NB4 (cell line): ENCODE data around the gene TNS2.

ENCODE experiments used
- DNase-seq: peaks from one replicate; pipeline ENCODE4 v3.0.0; 2010; ENCODE audit warnings: low read depth
- H3K4me3 ChIP-seq: one replicate; pipeline ENCODE4 v1.5.1; 2011; ENCODE audit warnings: mild to moderate bottlenecking, low read depth, low read length, moderate library complexity
- MYC ChIP-seq: IDR thresholded peaks from 2 replicates; pipeline ENCODE4 v1.6.1; 2011; ENCODE audit warnings: low read depth, low read length
- POLR2A ChIP-seq: IDR thresholded peaks from 2 replicates; pipeline ENCODE4 v1.6.1; 2011; ENCODE audit warnings: mild to moderate bottlenecking; ENCODE audit not compliant: insufficient read length; ENCODE audit errors: extremely low read depth
- TF ChIP-seq, protein P1 (sequence below): IDR thresholded peaks from 2 replicates; pipeline ENCODE4 v1.6.1; 2011; ENCODE audit warnings: low read depth, low read length
- TF ChIP-seq, protein P2 (sequence below): IDR thresholded peaks from one replicate; pipeline ENCODE4 v1.5.1; 2012; ENCODE audit warnings: low read depth, low read length

The TNS2 gene

DNA sequence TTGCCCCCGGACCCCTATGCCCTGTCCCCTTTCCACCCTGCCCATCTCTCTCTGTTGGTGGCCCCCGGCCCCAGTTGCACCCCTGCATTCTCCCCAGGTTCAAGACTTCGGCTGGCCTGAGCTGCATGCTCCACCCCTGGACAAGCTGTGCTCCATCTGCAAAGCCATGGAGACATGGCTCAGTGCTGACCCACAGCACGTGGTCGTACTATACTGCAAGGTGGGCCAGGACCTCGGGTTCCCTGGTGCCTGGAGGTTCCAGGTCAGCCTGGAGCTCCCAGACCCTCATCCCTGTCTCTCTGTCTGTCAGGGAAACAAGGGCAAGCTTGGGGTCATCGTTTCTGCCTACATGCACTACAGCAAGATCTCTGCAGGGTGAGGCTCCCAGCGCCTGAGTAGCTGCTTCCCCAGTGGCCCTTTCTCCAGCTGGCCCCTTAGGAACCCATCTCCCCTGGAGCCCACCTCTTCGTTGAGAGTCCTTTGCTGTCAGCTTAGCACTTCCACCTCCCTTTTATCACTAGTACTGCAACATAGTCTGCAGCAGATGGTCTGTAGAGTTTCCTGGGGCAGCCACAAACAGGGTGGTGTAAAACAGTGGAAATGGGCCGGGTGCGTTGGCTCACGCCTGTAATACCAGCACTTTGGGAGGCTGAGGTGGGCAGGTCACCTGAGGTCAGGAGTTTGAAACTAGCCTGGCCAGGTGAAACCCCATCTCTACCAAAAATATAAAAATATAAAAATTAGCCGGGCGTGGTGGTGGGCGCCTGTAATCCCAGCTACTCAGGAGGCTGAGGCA, 5.8 kb downstream of the TNS2 start:
- TF ChIP-seq, protein P1, sequence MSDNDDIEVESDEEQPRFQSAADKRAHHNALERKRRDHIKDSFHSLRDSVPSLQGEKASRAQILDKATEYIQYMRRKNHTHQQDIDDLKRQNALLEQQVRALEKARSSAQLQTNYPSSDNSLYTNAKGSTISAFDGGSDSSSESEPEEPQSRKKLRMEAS: no peak
- TF ChIP-seq POLR2A (no peak), MYC (no peak)
- DNase-seq: no peak
- no peak overlapping the region for H3K4me3 ChIP-seq

DNA sequence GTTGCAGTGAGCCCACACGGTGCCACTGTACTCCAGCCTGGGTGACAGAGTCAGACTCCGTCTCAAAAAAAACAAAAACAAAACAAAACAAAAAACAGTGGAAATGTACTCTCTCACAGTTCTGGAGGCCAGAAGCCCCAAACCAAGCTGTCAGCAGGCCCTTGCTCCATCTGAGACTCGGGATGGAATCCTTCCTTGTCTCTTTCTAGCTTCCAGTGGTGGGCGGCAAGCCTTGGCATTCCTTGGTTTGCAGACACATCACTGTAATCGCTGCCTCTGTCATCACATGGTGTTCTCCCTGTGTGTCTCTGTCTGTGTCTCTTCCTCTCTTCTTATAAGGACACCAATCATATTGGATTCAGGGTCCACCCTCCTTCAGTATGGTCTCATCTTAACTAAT, 6.4 kb downstream of the TNS2 start:
- no peak overlapping the region for H3K4me3 ChIP-seq
- no peak for DNase-seq
- TF ChIP-seq POLR2A (no peak), MYC (no peak)
- TF ChIP-seq, protein P1: no peak
- TF ChIP-seq, protein P2, sequence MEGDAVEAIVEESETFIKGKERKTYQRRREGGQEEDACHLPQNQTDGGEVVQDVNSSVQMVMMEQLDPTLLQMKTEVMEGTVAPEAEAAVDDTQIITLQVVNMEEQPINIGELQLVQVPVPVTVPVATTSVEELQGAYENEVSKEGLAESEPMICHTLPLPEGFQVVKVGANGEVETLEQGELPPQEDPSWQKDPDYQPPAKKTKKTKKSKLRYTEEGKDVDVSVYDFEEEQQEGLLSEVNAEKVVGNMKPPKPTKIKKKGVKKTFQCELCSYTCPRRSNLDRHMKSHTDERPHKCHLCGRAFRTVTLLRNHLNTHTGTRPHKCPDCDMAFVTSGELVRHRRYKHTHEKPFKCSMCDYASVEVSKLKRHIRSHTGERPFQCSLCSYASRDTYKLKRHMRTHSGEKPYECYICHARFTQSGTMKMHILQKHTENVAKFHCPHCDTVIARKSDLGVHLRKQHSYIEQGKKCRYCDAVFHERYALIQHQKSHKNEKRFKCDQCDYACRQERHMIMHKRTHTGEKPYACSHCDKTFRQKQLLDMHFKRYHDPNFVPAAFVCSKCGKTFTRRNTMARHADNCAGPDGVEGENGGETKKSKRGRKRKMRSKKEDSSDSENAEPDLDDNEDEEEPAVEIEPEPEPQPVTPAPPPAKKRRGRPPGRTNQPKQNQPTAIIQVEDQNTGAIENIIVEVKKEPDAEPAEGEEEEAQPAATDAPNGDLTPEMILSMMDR: no peak

DNA sequence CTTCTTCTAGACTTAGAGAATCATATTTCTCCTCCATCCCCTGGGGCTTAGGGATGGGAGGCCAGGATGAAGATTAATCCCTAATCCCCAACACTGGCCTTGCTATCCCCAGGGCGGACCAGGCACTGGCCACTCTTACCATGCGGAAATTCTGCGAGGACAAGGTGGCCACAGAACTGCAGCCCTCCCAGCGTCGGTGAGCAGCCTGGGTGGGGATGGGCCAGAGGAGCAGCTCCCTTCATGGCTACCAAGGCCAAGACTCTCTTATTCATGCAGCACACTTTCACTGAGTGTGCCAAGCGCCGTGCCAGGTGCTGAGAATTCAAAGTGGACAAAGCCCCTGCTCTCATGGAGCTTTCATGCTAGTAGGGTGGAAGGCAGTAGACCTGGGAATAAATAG, 7.0 kb downstream of the TNS2 start:
- DNase-seq: no peak
- TF ChIP-seq MYC (no peak), POLR2A (no peak)
- TF ChIP-seq, protein P2: no peak
- TF ChIP-seq, protein P1: no peak
- H3K4me3 ChIP-seq: no peak overlapping the region

DNA sequence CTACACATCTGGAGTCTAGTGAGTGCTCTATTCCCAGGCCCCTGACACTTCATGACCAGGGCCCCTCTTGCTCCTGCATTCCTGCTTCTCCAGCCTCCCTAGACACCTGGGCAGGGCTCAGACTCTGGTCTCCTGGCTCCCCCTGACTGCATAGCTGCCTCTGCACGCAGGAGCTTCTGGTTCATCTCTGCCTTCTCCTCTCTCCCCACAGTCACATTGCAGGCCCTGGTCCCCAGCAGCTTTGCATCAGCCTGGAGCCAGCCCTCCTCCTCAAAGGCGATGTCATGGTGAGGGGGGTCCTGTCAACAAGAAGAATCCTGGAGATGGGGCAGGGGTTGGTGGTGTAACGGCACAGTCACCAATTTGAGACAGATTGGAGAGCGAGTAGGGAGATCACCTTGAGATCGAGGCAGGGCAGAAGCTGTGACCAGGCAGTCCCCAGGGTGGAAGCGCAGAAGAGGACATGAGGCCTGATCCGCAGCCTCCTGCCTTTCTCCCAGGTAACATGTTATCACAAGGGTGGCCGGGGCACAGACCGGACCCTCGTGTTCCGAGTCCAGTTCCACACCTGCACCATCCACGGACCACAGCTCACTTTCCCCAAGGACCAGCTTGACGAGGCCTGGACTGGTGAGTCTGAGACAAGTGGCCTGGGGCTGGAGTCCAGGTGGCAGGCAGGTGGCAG, 8.1 kb downstream of the TNS2 start:
- DNase-seq: no peak
- H3K4me3 ChIP-seq: no peak overlapping the region

DNA sequence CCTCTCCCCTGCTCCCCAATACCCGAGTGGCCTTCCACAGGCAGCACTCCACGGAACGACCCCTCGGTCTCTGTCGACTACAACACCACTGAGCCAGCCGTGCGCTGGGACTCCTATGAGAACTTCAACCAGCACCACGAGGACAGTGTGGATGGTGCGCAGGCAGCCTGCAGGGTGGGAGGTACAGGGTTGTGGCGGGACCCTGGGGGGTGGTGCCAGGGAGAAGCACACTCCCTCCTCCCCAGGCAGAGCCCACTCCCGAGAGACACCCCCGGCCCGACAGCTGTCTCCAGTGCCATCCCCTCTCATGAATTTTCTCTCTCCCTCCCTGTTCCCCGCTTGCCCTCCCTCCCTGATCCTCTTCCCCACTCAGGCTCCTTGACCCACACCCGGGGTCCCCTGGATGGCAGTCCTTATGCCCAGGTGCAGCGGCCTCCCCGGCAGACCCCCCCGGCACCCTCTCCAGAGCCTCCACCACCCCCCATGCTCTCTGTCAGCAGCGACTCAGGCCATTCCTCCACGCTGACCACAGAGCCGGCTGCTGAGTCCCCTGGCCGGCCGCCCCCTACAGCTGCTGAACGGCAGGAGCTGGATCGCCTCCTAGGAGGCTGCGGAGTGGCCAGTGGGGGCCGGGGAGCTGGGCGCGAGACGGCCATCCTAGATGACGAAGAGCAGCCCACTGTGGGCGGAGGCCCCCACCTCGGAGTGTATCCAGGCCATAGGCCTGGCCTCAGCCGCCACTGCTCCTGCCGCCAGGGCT, 9.0 kb downstream of the TNS2 start:
- DNase-seq: no peak
- TF ChIP-seq, protein P1: no peak
- H3K4me3 ChIP-seq: no peak overlapping the region

More for the DNA sequence above, 8.1 kb downstream of the TNS2 start:
- TF ChIP-seq, protein P2: no peak

DNA sequence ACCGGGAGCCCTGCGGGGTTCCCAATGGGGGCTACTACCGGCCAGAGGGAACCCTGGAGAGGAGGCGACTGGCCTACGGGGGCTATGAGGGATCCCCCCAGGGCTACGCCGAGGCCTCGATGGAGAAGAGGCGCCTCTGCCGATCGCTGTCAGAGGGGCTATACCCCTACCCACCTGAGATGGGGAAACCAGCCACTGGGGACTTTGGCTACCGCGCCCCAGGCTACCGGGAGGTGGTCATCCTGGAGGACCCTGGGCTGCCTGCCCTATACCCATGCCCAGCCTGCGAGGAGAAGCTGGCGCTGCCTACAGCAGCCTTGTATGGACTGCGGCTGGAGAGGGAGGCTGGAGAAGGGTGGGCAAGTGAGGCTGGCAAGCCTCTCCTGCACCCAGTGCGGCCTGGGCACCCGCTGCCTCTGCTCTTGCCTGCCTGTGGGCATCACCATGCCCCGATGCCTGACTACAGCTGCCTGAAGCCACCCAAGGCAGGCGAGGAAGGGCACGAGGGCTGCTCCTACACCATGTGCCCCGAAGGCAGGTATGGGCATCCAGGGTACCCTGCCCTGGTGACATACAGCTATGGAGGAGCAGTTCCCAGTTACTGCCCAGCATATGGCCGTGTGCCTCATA, 9.7 kb downstream of the TNS2 start:
- no peak overlapping the region for H3K4me3 ChIP-seq
- TF ChIP-seq POLR2A (no peak), MYC (no peak)
- TF ChIP-seq, protein P2: no peak
- TF ChIP-seq, protein P1: no peak

More for the DNA sequence above, 9.7 kb downstream of the TNS2 start:
- no peak for DNase-seq
